Activated T-cell treated with anti-CD3 and anti-CD28 coated beads for 48 hours (primary cell): ENCODE results near the gene C9orf43.
"Not testable (repeated sequence)": the region's sequence is repeated elsewhere in the genome, so short reads cannot be mapped to it uniquely, and the experiment has no call there.

Experiments used
- DNase-seq: peaks from one replicate; pipeline ENCODE4 v3.0.0-alpha.2; 2020; ENCODE audit warnings: low read depth

The C9orf43 gene

GRCh38 chr9:113417370-113417769 is 6.8 kb downstream of the C9orf43 start:
- DNase-seq, result no peak

GRCh38 chr9:113421726-113422125 is 11.2 kb downstream of the C9orf43 start:
- no peak for DNase-seq

- DNase-seq, result no peak
Observed at GRCh38 chr9:113425072-113425471, 14.5 kb downstream of the C9orf43 start.

- DNase-seq, result no peak
Observed at GRCh38 chr9:113426701-113427100, 16.2 kb downstream of the C9orf43 start.

- no peak for DNase-seq
Observed at GRCh38 chr9:113427629-113428028, 17.1 kb downstream of the C9orf43 start.

GRCh38 chr9:113428062-113428615 is 17.6 kb downstream of the C9orf43 start:
- no peak for DNase-seq

- DNase-seq, result no peak
Observed at GRCh38 chr9:113431191-113431590, 20.6 kb downstream of the C9orf43 start.

- no peak for DNase-seq
Observed at GRCh38 chr9:113436728-113437515, 26.4 kb downstream of the C9orf43 start.

GRCh38 chr9:113437716-113438115 is 27.2 kb downstream of the C9orf43 start:
- not testable (repeated sequence) for DNase-seq

GRCh38 chr9:113444736-113445135 is 34.2 kb downstream of the C9orf43 start:
- DNase-seq, result no peak

- DNase-seq, result no peak
Observed at GRCh38 chr9:113446323-113446740, 35.8 kb downstream of the C9orf43 start.

- DNase-seq, result no peak
Observed at GRCh38 chr9:113449376-113449775, 38.8 kb downstream of the C9orf43 start.

- no peak for DNase-seq
Observed at GRCh38 chr9:113452113-113452605, 41.6 kb downstream of the C9orf43 start.

GRCh38 chr9:113454914-113455761 is 44.6 kb downstream of the C9orf43 start:
- no peak for DNase-seq

- no peak for DNase-seq
Observed at GRCh38 chr9:113456235-113456634, 45.7 kb downstream of the C9orf43 start.

- DNase-seq, result no peak
Observed at GRCh38 chr9:113461285-113461684, 50.7 kb downstream of the C9orf43 start.

GRCh38 chr9:113461943-113462342 is 51.4 kb downstream of the C9orf43 start:
- DNase-seq, result no peak

GRCh38 chr9:113462781-113463286 is 52.3 kb downstream of the C9orf43 start:
- no peak for DNase-seq

- no peak for DNase-seq
Observed at GRCh38 chr9:113463418-113464285, 53.1 kb downstream of the C9orf43 start, which contains the start of gene RGS3. Gene RGS3 (plus strand): TSS chr9:113463727. CDS start chr9:113463803, 76 bp downstream.

GRCh38 chr9:113464286-113464660 is 53.7 kb downstream of the C9orf43 start:
- DNase-seq, result no peak

GRCh38 chr9:113465599-113466140 is 55.1 kb downstream of the C9orf43 start:
- no peak for DNase-seq
